GM12891 (cell line): Measurements from ENCODE around the gene LHFPL3.

Experiments used
- PAX5 ChIP-seq: IDR thresholded peaks from 2 replicates; pipeline ENCODE4 v1.6.1; 2011; ENCODE audit warnings: low read length, moderate library complexity, mild to moderate bottlenecking; ENCODE audit not compliant: insufficient read depth, severe bottlenecking
- POLR2A ChIP-seq: IDR thresholded peaks from 2 replicates; pipeline ENCODE4 v1.6.1; 2011; ENCODE audit warnings: low read depth, low read length, control low read depth
- POLR2AphosphoS5 ChIP-seq: IDR thresholded peaks from 2 replicates; pipeline ENCODE4 v1.6.1; 2011; ENCODE audit warnings: low read depth, low read length, control low read depth
- SPI1 ChIP-seq: IDR thresholded peaks from 2 replicates; pipeline ENCODE4 v1.6.1; 2011; ENCODE audit warnings: low read depth, low read length, control low read depth
- TAF1 ChIP-seq: IDR thresholded peaks from 2 replicates; pipeline ENCODE4 v1.6.1; 2011; ENCODE audit warnings: low read depth, low read length, control low read depth

DNA sequence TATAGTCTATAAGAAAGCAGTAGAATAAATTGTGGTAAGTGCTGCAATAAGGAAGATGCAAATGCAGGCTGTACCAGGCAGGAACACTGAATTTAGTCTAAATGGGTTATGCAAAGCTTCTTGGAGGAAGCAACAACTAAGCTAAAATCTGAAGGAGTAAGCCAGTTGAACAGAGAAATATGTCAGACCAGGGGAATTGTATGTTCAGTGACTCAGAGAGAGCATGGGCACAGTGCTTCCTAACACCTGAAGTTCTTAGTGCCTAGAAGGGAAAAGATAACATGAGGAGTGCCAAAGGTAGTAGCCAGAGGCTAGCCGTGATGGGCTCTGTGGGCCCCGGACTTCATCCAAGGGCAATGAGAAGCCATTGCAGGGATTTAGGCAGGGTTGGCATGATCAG is 481.5 kb downstream of the LHFPL3 start:
- no peak for TF ChIP-seq TAF1
- no peak for TF ChIP-seq POLR2A
- no peak for TF ChIP-seq POLR2AphosphoS5
- no peak for TF ChIP-seq SPI1
- no peak for TF ChIP-seq PAX5
